HAP-1 (cell line): ENCODE data around the gene SGMS2.
A peak's percentile ranks its signal among the peaks of the same experiment; 100 is the strongest.

ENCODE experiments used
- DNase-seq, 2 experiments: peaks; one replicate each; pipeline ENCODE4 v3.0.0-alpha.2; 2016 to 2020; ENCODE audit warnings: low spot score in 2 of 2
- H3K27me3 ChIP-seq: fragments of 250-450 bp; sonication (Bioruptor Pico); 2 replicates; pipeline ENCODE4 v1.5.1; 2020; ENCODE audit warnings: low read depth, mild to moderate bottlenecking, moderate library complexity
- H3K36me3 ChIP-seq: fragments of 250-450 bp; sonication (Bioruptor Pico); replicated peaks from 2 replicates; pipeline ENCODE4 v1.5.1; 2020; ENCODE audit warnings: mild to moderate bottlenecking
- H3K4me1 ChIP-seq: fragments of 250-450 bp; sonication (Bioruptor Pico); 2 replicates; pipeline ENCODE4 v1.5.1; 2020; ENCODE audit warnings: mild to moderate bottlenecking
- H3K4me3 ChIP-seq: fragments of 250-450 bp; sonication (Bioruptor Pico); 2 replicates; pipeline ENCODE4 v1.5.1; 2020; ENCODE audit warnings: mild to moderate bottlenecking, moderate library complexity
- H3K9me3 ChIP-seq: fragments of 250-450 bp; sonication (Bioruptor Pico); 2 replicates; pipeline ENCODE4 v1.5.1; 2020; ENCODE audit warnings: mild to moderate bottlenecking, moderate library complexity
- in situ Hi-C: fragments of 300-500 bp; cut with MboI; formaldehyde crosslinking; loops from 3 replicates; pipeline ENCODE4 v1.14.3; 2020; ENCODE audit warnings: low sequenced_read_pairs, inconsistent platforms, mixed read lengths

The SGMS2 gene

DNA sequence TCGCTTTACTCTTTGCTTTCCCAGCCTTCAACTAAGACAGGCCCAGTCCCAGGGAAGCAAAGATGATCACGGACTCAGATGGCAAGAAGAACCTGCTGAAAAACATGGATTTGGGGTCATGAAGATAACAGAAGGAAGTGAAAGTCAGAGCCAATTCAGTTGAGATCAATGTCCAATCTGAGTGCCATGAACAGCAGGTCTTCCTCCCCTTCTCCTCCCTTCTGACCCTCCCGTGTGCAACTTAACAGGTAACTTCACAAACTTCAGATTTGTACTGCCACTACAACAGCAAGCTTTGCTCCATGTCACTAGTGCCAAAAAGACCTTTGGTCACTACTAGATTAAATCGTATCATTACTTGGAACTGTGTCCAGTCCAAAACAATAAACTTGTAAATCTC, 15.5 kb upstream of the SGMS2 start:
- Histone ChIP-seq H3K4me3 (no peak overlapping the region), H3K27me3 (no peaks in the 10 kb centered on the region), H3K4me1 (no peaks in the 10 kb centered on the region), H3K36me3 (no peaks in the 10 kb centered on the region), H3K9me3 (no peaks in the 10 kb centered on the region)
- in situ Hi-C loops = no loop called here
- no peak for DNase-seq

DNA sequence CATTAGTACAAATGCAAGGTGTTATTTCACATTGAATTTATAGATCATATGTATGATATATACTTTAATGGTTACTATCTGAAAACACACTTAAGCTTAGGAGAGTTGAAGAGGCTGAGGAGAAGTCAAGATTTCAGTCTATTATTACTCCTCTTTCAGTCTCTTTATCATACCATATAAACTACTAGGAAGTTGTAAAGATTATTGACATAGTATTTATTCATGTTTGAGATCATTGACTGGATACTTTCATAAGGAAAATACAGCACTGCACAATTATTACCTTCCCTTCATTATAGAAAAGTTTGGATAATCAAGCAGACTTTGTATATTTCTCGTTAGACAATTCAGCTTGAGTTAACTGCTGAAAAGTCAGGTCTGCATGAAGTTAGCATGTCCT, 10.0 kb upstream of the SGMS2 start:
- Histone ChIP-seq H3K9me3 (no peaks in the 10 kb centered on the region), H3K27me3 (no peaks in the 10 kb centered on the region), H3K36me3 (no peaks in the 10 kb centered on the region), H3K4me1 (no peaks in the 10 kb centered on the region), H3K4me3 (no peak overlapping the region)
- DNase-seq = no peak
- in situ Hi-C loops = no loop called here

DNA sequence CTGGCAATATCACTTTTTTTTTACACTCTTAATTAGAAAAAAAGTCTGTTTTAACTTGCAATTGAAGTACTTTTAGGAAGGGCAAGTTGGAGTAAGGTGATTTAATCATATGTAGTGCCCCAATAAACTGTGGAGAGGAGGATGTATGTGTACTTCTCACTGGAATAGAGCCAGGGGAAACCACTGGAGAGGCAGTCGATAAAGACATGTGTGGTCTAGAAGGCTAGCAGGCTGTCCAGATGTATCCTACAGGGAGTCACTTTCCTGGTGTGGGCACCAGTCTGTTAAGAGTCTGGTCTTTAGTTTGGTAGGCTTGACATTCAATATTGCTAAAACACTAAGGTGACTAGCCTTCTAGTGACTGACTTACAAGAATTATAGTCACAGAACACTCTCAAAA, 9.6 kb upstream of the SGMS2 start:
- no peaks in the 10 kb centered on the region for H3K27me3 ChIP-seq
- in situ Hi-C loops = no loop called here

DNA sequence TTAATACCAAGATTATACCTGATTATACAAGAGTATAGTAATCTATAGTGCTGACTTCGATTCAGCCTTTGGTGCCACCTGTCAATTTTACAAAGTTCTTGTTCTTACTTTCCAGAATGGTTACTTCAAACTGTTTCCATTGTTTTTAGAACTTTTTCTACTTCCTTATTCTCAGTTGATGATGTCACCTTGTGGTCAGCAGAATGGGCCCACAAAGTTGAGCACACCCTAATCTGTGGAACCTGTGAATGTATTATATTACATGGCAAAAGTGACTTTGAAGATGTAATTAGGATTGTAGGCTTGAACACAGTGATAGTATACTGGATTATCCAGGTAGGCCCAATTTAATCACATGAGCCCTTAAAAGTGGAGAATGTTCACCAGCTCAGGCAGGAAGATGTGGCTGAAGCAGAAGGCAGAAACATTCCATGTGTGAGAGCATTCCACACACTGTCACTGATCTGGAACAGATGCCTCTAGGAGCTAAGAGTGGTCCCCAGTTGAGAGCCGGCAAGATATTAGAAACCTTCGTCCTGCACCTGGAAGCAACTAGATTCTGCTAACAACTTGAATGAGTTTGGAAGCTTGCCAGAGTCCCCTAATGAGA, 6.3 kb upstream of the SGMS2 start:
- H3K27me3 ChIP-seq = no peaks in the 10 kb centered on the region
- no peaks in the 10 kb centered on the region for H3K36me3 ChIP-seq
- DNase-seq = no peak
- H3K4me3 ChIP-seq = no peak overlapping the region
- H3K4me1 ChIP-seq = no peaks in the 10 kb centered on the region; the same call in 1 of the 2 replicates
- no peaks in the 10 kb centered on the region for H3K9me3 ChIP-seq
- in situ Hi-C loops = no loop called here

More for the DNA sequence above, 9.6 kb upstream of the SGMS2 start:
- Histone ChIP-seq H3K4me3 (no peak overlapping the region), H3K36me3 (no peaks in the 10 kb centered on the region), H3K9me3 (no peaks in the 10 kb centered on the region), H3K4me1 (no peaks in the 10 kb centered on the region)
- no peak for DNase-seq

DNA sequence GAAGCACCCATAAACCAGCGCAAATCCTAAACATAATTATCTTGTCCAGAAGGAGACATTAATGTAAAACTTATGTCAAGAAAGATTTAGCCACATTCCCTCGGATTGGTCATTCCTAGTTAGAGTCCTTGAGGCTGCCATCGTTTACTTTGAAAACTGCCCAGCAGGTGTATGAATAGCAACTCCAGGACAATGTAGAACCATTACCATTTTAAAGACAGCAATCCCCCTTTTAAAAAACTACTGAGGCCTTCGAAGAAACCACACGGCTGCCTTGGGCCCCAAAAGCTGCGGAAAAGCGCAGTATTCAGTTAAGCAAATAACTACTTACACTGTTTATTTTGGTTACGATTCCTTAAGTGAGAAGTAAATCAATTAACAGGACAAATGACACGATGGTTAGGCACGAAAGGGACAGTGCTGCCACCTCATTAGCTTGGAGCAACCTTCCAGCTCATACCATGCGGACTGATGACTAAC, 822 bp upstream of the SGMS2 start:
- Histone ChIP-seq H3K27me3 (no peaks in the 10 kb centered on the region), H3K4me3 (peak overlapping the region; percentile 56)

DNA sequence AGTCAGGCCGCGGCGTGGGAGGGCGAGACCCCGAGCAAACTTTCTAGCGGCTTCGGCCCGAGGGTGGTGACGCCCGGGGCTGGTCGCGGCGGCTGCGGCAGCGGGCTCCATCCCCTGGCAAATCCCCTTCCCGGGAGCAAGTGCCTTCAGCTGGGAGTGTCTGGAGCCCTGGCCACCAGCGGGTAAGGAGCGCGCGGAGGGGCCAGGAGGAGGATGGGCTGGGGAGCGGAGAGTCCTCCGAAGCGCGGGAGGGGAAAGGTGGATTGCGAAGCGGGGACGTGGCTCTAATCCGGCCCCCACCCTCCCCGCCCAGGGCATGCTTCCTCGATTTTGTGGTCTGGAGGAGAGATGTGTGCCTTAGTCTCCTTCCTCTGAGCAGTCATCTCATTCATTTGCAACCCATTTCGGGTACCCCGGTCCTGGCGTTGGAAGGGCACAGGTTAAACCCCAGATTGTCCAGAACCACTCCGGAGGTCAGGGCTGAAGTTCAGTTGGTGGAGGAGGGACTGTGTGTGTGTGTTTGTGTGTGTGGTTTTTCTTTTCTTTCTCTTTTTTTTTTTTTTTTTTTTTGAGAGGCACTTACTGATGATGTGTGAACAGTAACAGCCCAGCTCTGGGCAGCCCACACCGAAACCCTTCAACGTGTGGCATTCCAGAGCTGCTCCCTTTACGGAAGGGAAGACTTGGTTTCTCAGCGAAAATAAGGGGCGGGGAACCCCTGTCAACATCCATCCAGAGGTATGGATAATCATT, 516 bp downstream of the SGMS2 start:
- peaks cover 30% of the 10 kb centered on the region for H3K4me1 ChIP-seq
- no peaks in the 10 kb centered on the region for H3K27me3 ChIP-seq
- no peaks in the 10 kb centered on the region for H3K9me3 ChIP-seq
- no peaks in the 10 kb centered on the region for H3K36me3 ChIP-seq
- in situ Hi-C loops = no loop called here
- peak overlapping the region; percentile 56 for H3K4me3 ChIP-seq
- peak; percentile 45 to 76 for DNase-seq

More for the DNA sequence above, 822 bp upstream of the SGMS2 start:
- DNase-seq = peak; percentile 18 to 46
- in situ Hi-C loops = no loop called here
- peaks cover 30% of the 10 kb centered on the region for H3K4me1 ChIP-seq
- no peaks in the 10 kb centered on the region for H3K36me3 ChIP-seq
- H3K9me3 ChIP-seq = no peaks in the 10 kb centered on the region

DNA sequence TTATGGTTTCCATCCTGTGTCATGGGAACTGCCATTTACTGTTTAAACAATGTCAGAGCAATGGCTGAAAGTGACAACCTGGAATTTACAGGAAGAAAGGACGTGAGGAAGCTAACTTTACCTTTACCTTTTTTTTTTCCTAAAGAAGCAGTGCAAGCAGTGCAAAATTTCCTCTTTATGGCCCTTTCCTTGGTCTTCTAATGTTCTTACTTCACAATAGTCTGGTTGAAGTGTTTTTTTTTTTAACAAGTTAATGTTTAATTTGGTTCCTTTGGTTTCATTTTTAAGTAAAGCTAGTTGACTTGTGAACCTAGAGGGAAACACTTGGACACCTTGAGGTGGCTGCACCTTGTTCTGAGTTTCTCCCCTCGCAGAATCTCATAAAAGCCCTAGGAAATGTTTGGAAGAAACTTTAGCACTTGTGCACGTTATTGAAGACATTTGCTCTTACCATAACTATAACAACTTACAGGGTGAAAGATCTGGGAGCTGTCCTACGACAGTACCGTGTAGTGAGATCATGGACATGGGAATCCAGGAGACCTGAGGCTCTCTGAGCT, 1.8 kb downstream of the SGMS2 start:
- H3K4me1 ChIP-seq = peaks cover 30% of the 10 kb centered on the region
- in situ Hi-C loops = no loop called here

DNA sequence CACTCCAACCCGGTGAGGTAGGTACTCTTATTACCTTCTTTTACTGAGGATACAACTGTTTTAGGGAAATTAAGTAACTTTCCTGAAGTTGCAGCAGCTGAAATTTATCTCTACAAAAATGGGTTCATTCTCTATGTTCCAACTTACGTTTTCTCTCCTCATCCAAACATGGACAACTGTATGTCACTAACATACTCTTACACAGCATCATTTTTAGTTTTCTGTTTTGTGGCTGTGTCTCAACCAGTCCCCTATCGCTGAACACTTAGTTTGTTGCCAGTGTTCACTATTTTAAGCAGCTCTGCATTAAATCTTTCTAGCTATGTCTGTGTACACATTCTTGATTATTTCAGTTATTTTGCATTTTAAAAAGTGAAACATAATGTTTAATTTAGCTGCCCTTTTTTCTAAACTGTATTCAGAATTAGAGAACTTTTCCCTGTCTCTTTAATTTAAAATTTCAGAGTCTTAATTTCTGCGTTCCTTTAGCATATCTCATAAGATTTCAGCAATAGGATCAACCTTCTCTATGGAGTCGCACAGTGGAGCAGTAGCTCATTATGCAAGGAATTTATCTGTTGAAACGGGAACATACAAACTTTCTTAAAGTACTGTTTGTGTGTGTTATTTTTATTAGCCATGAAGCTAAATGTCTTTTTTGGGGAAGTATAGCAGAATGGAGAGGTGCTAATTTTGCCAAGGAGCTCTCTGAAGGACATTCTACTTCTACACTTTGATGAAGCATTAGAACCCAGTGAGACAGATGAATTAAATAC, 3.8 kb downstream of the SGMS2 start:
- H3K27me3 ChIP-seq = no peaks in the 10 kb centered on the region
- H3K36me3 ChIP-seq = no peaks in the 10 kb centered on the region
- H3K9me3 ChIP-seq = no peaks in the 10 kb centered on the region
- in situ Hi-C loops = no loop called here
- peaks cover 29% of the 10 kb centered on the region for H3K4me1 ChIP-seq
- no peak for DNase-seq
- no peak overlapping the region for H3K4me3 ChIP-seq

More for the DNA sequence above, 1.8 kb downstream of the SGMS2 start:
- Histone ChIP-seq H3K27me3 (no peaks in the 10 kb centered on the region), H3K9me3 (no peaks in the 10 kb centered on the region), H3K36me3 (no peaks in the 10 kb centered on the region), H3K4me3 (peak overlapping the region; percentile 56)
- DNase-seq = peak in 1 of 2 experiments; percentile 10

DNA sequence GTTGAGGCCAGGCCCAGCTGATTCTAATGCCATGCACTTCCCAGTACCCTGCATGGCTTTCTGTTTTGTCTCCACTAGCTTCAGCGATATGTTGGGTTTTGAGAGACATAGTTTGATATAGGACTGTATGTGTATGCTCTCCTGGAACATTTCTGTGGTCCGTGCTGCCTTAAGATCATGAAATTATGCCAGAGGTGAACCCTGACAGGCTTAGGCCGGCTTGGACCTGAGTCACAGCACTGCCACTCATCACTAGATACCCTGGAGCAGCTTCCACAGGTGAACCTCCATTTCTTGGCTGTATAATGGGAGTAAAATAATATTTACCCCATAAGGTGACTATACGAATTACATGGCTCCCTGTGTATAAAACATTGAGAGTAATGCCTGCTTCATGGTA, 6.4 kb downstream of the SGMS2 start:
- no peaks in the 10 kb centered on the region for H3K27me3 ChIP-seq
- in situ Hi-C loops = no loop called here
- no peaks in the 10 kb centered on the region for H3K36me3 ChIP-seq
- peaks cover 27% of the 10 kb centered on the region for H3K4me1 ChIP-seq
- no peak for DNase-seq
- H3K9me3 ChIP-seq = no peaks in the 10 kb centered on the region
- H3K4me3 ChIP-seq = no peak overlapping the region

DNA sequence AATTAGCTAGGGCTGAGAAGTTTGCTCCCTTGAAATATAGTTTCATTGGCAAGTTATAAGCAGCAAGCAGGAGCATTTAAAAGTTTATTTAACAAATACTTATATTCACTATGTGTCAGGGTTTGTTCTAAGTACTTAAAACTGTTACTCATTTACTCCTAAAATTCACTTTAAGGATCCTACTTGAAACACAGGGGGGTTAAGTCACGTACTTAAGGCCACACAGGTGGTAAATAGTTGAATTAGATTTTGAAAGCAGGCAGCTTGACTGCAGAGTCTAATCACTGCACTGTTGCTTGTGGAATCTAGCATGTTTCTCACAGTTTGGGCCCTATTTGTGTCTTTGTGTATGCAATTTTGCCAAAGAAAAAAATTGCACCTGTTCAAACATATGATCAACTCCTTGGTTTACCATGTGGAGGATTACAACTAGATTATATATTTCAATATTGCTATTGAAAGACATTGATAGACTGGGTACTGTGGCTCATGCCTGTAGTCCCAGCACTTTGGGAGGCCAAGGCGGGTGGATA, 7.6 kb downstream of the SGMS2 start:
- Histone ChIP-seq H3K9me3 (no peaks in the 10 kb centered on the region), H3K36me3 (no peaks in the 10 kb centered on the region), H3K27me3 (no peaks in the 10 kb centered on the region), H3K4me1 (peaks cover 20% of the 10 kb centered on the region), H3K4me3 (no peak overlapping the region)
- no peak for DNase-seq
- in situ Hi-C loops = no loop called here

DNA sequence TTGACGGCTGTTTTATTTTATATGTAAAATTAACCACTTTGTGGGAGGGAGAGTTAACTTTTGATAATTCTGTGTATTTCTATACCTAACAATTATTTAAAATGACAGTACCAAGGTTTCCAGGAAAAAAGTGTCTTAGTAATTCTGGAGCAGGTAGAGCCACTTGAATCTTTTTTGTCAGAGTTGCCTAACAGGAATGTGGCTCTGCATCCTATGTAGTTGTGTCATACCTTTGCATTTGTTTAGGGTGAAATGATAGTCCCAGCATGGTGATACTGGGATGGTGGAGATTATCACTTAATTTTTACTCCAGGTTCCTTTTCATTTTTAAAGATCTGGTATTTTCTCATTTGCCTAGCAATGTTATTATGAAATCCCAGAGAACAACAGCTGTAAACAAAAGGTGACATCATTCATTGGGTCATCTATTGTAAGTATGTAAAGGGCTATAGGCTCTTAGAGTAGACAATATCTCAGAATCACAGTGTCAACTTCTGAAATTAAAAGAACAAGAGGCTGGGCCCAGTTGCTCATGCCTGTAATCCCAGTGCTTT, 9.6 kb downstream of the SGMS2 start:
- Histone ChIP-seq H3K27me3 (no peaks in the 10 kb centered on the region), H3K4me3 (no peak overlapping the region), H3K36me3 (no peaks in the 10 kb centered on the region), H3K4me1 (peaks cover 7% of the 10 kb centered on the region; the same call in 1 of the 2 replicates), H3K9me3 (no peaks in the 10 kb centered on the region)
- DNase-seq = no peak
- in situ Hi-C loops = no loop called here

DNA sequence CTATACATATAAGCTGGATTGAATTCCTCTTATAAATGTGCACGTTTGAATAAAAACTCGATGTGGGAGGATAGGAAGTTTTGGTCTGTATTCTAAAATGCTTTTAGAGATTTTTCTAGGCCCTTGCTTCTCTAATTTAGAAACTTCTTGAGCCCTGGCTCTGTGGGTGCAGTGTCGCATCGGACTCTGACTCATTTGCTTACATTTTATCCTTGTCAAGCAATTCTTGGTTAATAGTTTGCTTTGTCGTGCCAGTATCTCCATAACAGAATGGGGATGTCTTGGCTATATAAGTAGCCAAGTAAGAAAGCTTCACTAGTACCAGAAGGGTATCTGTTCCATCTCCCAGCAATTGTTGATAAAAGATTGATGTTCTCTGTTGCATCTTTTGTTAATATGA, 10.7 kb downstream of the SGMS2 start:
- Histone ChIP-seq H3K27me3 (no peaks in the 10 kb centered on the region), H3K4me3 (no peak overlapping the region), H3K36me3 (no peaks in the 10 kb centered on the region), H3K4me1 (peaks cover 7% of the 10 kb centered on the region; the same call in 1 of the 2 replicates), H3K9me3 (no peaks in the 10 kb centered on the region)
- in situ Hi-C loops = no loop called here
- no peak for DNase-seq

DNA sequence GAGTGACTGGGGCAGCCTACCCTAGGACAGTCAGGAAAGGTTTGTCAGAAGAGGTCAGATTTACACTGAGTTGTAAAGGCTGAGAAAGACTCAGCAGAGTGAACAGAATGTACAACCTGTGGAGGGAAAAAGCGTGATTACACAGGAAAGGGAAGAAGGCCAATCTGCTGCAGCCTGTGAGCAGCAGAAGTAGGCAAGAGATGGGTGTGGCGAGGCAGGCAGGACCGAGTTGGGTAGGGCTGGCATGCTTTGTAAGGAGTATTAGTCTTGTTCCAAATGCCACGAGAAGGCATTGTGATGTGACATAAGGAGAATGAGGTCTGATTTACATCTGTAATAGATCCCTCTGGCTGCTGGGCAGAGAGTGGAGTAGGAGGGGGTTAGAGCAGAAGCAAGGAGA, 12.6 kb downstream of the SGMS2 start:
- Histone ChIP-seq H3K4me3 (no peak overlapping the region), H3K27me3 (no peaks in the 10 kb centered on the region), H3K4me1 (peaks cover 7% of the 10 kb centered on the region; the same call in 1 of the 2 replicates), H3K9me3 (no peaks in the 10 kb centered on the region), H3K36me3 (no peaks in the 10 kb centered on the region)
- no peak for DNase-seq
- in situ Hi-C loops = no loop called here
